ENCODE measurements around the gene ZEB2.

The ZEB2 gene

GRCh38 chr2:144512891-144513351 is 7.0 kb downstream of the ZEB2 start:
- DNase-seq (ENCODE audit: low spot score): no peak

GRCh38 chr2:144512470-144512869 is 7.4 kb downstream of the ZEB2 start:
- no peak for DNase-seq (ENCODE audit: low spot score)

- DNase-seq (ENCODE audit: low spot score): no peak
Measured at GRCh38 chr2:144511937-144512336, 8.0 kb downstream of the ZEB2 start.

- DNase-seq (ENCODE audit: low spot score): no peak
Measured at GRCh38 chr2:144511226-144511810, 8.6 kb downstream of the ZEB2 start.

- DNase-seq (ENCODE audit: low spot score): peak; percentile 47
Measured at GRCh38 chr2:144510294-144510991, 9.5 kb downstream of the ZEB2 start.

- no peak for DNase-seq (ENCODE audit: low spot score)
Measured at GRCh38 chr2:144509879-144510221, 10.1 kb downstream of the ZEB2 start.

GRCh38 chr2:144509001-144509878 is 10.7 kb downstream of the ZEB2 start:
- no peak for DNase-seq (ENCODE audit: low spot score)

GRCh38 chr2:144508172-144508851 is 11.6 kb downstream of the ZEB2 start:
- DNase-seq (ENCODE audit: low spot score): no peak

- no peak for DNase-seq (ENCODE audit: low spot score)
Measured at GRCh38 chr2:144507441-144508171, 12.3 kb downstream of the ZEB2 start.

- no peak for DNase-seq (ENCODE audit: low spot score)
Measured at GRCh38 chr2:144505245-144505831, 14.6 kb downstream of the ZEB2 start.

- DNase-seq (ENCODE audit: low spot score): no peak
Measured at GRCh38 chr2:144504218-144504641, 15.7 kb downstream of the ZEB2 start.

GRCh38 chr2:144503242-144503641 is 16.7 kb downstream of the ZEB2 start:
- DNase-seq (ENCODE audit: low spot score): no peak

- no peak for DNase-seq (ENCODE audit: low spot score)
Measured at GRCh38 chr2:144502369-144502768, 17.6 kb downstream of the ZEB2 start.

- DNase-seq (ENCODE audit: low spot score): no peak
Measured at GRCh38 chr2:144501627-144502026, 18.3 kb downstream of the ZEB2 start.

- DNase-seq (ENCODE audit: low spot score): no peak
Measured at GRCh38 chr2:144501118-144501517, 18.8 kb downstream of the ZEB2 start.

GRCh38 chr2:144500563-144500962 is 19.4 kb downstream of the ZEB2 start:
- DNase-seq (ENCODE audit: low spot score): no peak

GRCh38 chr2:144498277-144498676 is 21.6 kb downstream of the ZEB2 start:
- no peak for DNase-seq (ENCODE audit: low spot score)

GRCh38 chr2:144496977-144497598 is 22.8 kb downstream of the ZEB2 start:
- DNase-seq (ENCODE audit: low spot score): no peak

- no peak for DNase-seq (ENCODE audit: low spot score)
Measured at GRCh38 chr2:144496092-144496976, 23.6 kb downstream of the ZEB2 start.

Data from activated CD4-positive, alpha-beta T cell treated with anti-CD3 and anti-CD28 coated beads, Interleukin-2, Interleukin-4, amounts not matched to agents 100 ng/mL and 50 ng/mL, durations not matched to agents 16 hours and 8 hours (primary cell).